Measurements from ENCODE around the gene GRB7. TPM values are rescaled to one million over a fixed set of nuclear protein-coding genes. Genes with fewer than 3 reads are reported as not detected.

The GRB7 gene
- total RNA-seq, 1 experiment from 2014 or later, result 7.3 TPM

DNA sequence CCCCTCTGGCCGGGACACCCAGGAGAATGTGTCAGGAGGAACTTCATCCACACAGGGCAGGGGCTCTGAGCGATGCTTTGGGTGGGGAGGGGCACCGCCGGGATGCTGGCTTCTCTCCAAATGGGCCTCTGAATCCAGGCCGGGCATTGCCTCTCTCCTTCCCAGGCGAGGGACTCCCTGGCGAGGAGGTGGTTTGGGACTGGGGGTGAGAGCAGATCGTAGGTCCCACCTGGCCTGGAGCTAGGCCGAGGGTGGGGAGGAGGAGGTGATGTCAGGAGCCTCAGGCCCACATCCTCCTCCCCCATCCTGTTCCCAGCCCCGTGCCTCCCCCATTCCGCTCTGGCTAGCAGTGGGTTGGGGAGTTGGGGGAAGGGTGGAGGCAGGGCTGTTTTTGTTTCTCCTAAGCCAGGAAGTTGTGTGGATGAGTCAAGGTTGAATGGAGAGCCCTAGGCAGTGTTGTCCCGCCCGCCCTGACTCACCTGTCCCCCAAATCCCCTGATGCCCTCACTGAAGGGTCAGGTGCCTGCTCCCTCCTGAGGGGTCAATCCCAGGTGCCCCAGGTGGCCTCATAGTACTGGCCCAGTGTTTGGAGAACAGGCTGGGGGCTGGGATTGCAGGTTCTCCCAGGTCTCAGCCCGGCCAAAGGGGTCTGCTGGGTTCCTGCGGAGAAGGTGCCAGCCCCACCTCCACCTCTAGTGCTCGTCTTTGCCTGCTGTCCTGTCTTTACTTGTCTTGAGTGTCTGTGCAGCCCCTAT, 2.8 kb downstream of the GRB7 start:
- Mint-ChIP-seq H3K27me3 (ENCODE audit: insufficient read depth, unreplicated experiment) (peaks cover 11% of the 10 kb centered on the region), H3K9me3 (ENCODE audit: unreplicated experiment) (no peaks in the 10 kb centered on the region), H3K27ac (ENCODE audit: low read depth, unreplicated experiment) (peak overlapping the region; percentile 95), H3K4me3 (ENCODE audit: unreplicated experiment) (peak overlapping the region; percentile 81), H3K4me1 (ENCODE audit: insufficient read depth, unreplicated experiment) (peaks cover 45% of the 10 kb centered on the region), H3K36me3 (ENCODE audit: insufficient read depth, unreplicated experiment) (peaks cover 6% of the 10 kb centered on the region)
- peak; percentile 92 for DNase-seq (ENCODE audit: unreplicated experiment)
- CTCF ChIA-PET, result no interaction called here
- TF ChIP-seq, protein P1, sequence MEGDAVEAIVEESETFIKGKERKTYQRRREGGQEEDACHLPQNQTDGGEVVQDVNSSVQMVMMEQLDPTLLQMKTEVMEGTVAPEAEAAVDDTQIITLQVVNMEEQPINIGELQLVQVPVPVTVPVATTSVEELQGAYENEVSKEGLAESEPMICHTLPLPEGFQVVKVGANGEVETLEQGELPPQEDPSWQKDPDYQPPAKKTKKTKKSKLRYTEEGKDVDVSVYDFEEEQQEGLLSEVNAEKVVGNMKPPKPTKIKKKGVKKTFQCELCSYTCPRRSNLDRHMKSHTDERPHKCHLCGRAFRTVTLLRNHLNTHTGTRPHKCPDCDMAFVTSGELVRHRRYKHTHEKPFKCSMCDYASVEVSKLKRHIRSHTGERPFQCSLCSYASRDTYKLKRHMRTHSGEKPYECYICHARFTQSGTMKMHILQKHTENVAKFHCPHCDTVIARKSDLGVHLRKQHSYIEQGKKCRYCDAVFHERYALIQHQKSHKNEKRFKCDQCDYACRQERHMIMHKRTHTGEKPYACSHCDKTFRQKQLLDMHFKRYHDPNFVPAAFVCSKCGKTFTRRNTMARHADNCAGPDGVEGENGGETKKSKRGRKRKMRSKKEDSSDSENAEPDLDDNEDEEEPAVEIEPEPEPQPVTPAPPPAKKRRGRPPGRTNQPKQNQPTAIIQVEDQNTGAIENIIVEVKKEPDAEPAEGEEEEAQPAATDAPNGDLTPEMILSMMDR (IDR thresholded peaks at IDR 0.05; ENCODE audit: unreplicated experiment), result no peak
- no TSS peak for BruUV-seq (replicated peaks)
- POLR2A ChIA-PET, result interaction anchor here (1.6 to 4.3 kb wide), 7 partner anchors 9 to 98 kb away, joined by 4 to 36 read pairs (median 11); partner anchors contain the start of genes ERBB2, MIEN1 and PGAP3
- intact Hi-C loops (cut with micrococcal nuclease), result loop anchor here (5.0 kb wide), 1 partner anchor 53 kb away; the partner anchor contains the start of gene PGAP3

DNA sequence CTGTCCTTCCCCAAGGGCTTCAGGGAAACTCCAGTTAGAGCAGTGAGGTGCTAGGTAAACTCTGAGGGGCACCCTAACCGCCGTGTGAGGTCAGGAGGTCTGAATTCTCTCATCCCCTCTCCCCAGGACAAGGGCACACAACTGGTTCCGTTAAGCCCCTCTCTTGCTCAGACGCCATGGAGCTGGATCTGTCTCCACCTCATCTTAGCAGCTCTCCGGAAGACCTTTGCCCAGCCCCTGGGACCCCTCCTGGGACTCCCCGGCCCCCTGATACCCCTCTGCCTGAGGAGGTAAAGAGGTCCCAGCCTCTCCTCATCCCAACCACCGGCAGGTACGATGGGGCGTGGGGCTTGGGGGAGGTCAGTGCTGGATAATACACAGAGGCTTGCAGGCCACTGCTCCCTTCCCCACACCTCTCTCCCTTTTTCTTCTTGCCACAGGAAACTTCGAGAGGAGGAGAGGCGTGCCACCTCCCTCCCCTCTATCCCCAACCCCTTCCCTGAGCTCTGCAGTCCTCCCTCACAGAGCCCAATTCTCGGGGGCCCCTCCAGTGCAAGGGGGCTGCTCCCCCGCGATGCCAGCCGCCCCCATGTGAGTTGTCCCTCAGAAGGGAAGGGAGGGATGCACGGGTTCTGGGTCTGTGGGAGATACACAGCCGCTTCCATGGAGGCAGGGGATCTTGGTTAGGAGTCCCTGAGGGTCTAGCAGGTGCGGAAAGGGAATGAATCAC, 4.6 kb downstream of the GRB7 start:
- intact Hi-C loops (cut with micrococcal nuclease), result loop anchor here (5.0 kb wide), 1 partner anchor 55 kb away; the partner anchor contains the start of gene PGAP3
- POLR2A ChIA-PET, result no interaction called here
- H3K27me3 Mint-ChIP-seq (ENCODE audit: insufficient read depth, unreplicated experiment), result no peaks in the 10 kb centered on the region
- no peak overlapping the region for H3K27ac Mint-ChIP-seq (ENCODE audit: low read depth, unreplicated experiment)
- no peak for DNase-seq (ENCODE audit: unreplicated experiment)
- TF ChIP-seq, protein P1 (IDR thresholded peaks at IDR 0.05; ENCODE audit: unreplicated experiment), result no peak
- no TSS peak for BruUV-seq (replicated peaks)
- H3K4me3 Mint-ChIP-seq (ENCODE audit: unreplicated experiment), result no peak overlapping the region
- no peaks in the 10 kb centered on the region for H3K9me3 Mint-ChIP-seq (ENCODE audit: unreplicated experiment)
- peaks cover 18% of the 10 kb centered on the region for H3K36me3 Mint-ChIP-seq (ENCODE audit: insufficient read depth, unreplicated experiment)
- CTCF ChIA-PET, result interaction anchor here (0.6 to 1.2 kb wide), 2 partner anchors 22 to 109 kb away, joined by 3 to 4 read pairs; no protein-coding TSS in a partner anchor
- peaks cover 39% of the 10 kb centered on the region for H3K4me1 Mint-ChIP-seq (ENCODE audit: insufficient read depth, unreplicated experiment)

- BruUV-seq (replicated peaks), result no TSS peak
- Mint-ChIP-seq H3K4me3 (ENCODE audit: unreplicated experiment) (no peak overlapping the region), H3K36me3 (ENCODE audit: insufficient read depth, unreplicated experiment) (peaks cover 20% of the 10 kb centered on the region), H3K27ac (ENCODE audit: low read depth, unreplicated experiment) (no peak overlapping the region), H3K27me3 (ENCODE audit: insufficient read depth, unreplicated experiment) (no peaks in the 10 kb centered on the region), H3K9me3 (ENCODE audit: unreplicated experiment) (no peaks in the 10 kb centered on the region), H3K4me1 (ENCODE audit: insufficient read depth, unreplicated experiment) (peaks cover 33% of the 10 kb centered on the region)
- intact Hi-C loops (cut with micrococcal nuclease), result loop anchor here (5.0 kb wide), 1 partner anchor 56 kb away; the partner anchor contains the start of gene PGAP3
- no peak for DNase-seq (ENCODE audit: unreplicated experiment)
- TF ChIP-seq, protein P1 (IDR thresholded peaks at IDR 0.05; ENCODE audit: unreplicated experiment), result no peak
- POLR2A ChIA-PET, result no interaction called here
- CTCF ChIA-PET, result interaction anchor here (0.6 to 1.2 kb wide), 2 partner anchors 23 to 109 kb away, joined by 3 to 4 read pairs; no protein-coding TSS in a partner anchor
Measured at GRCh38 chr17:39742856-39743436, 5.2 kb downstream of the GRB7 start.
